ENCODE measurements around the gene ADAMTS2.

Gene ADAMTS2

GRCh38 chr5:179260324-179261070 is 84.8 kb downstream of the ADAMTS2 start:
- no peak overlapping the region for H3K27ac ChIP-seq (ENCODE audit: low read length)
- no peak overlapping the region for H3K9ac ChIP-seq (ENCODE audit: low read length)
- no peak overlapping the region for H3K4me3 ChIP-seq (ENCODE audit: low read length)
- H3K9me3 ChIP-seq (ENCODE audit: control insufficient read depth, low read depth, low read length) = no peaks in the 10 kb centered on the region
- H3K36me3 ChIP-seq (ENCODE audit: control insufficient read depth, low read depth, low read length) = no peaks in the 10 kb centered on the region
- peaks cover 7% of the 10 kb centered on the region for H3K4me1 ChIP-seq (ENCODE audit: control insufficient read depth, low read depth, low read length)
- H3K27me3 ChIP-seq (ENCODE audit: control insufficient read depth, insufficient read depth, low read length) = no peaks in the 10 kb centered on the region

GRCh38 chr5:179259731-179260323 is 85.4 kb downstream of the ADAMTS2 start:
- H3K36me3 ChIP-seq (ENCODE audit: control insufficient read depth, low read depth, low read length) = no peaks in the 10 kb centered on the region
- peaks cover 4% of the 10 kb centered on the region for H3K4me1 ChIP-seq (ENCODE audit: control insufficient read depth, low read depth, low read length)
- no peaks in the 10 kb centered on the region for H3K9me3 ChIP-seq (ENCODE audit: control insufficient read depth, low read depth, low read length)
- H3K9ac ChIP-seq (ENCODE audit: low read length) = no peak overlapping the region
- H3K4me3 ChIP-seq (ENCODE audit: low read length) = no peak overlapping the region
- no peak overlapping the region for H3K27ac ChIP-seq (ENCODE audit: low read length)
- no peaks in the 10 kb centered on the region for H3K27me3 ChIP-seq (ENCODE audit: control insufficient read depth, insufficient read depth, low read length)

GRCh38 chr5:179258922-179259730 is 86.1 kb downstream of the ADAMTS2 start:
- Histone ChIP-seq H3K36me3 (ENCODE audit: control insufficient read depth, low read depth, low read length) (no peaks in the 10 kb centered on the region), H3K4me1 (ENCODE audit: control insufficient read depth, low read depth, low read length) (peaks cover 4% of the 10 kb centered on the region), H3K9ac (ENCODE audit: low read length) (no peak overlapping the region)

GRCh38 chr5:179258001-179258921 is 87.0 kb downstream of the ADAMTS2 start:
- H3K36me3 ChIP-seq (ENCODE audit: control insufficient read depth, low read depth, low read length) = no peaks in the 10 kb centered on the region
- peaks cover 4% of the 10 kb centered on the region for H3K4me1 ChIP-seq (ENCODE audit: control insufficient read depth, low read depth, low read length)
- no peak overlapping the region for H3K4me3 ChIP-seq (ENCODE audit: low read length)

More at GRCh38 chr5:179258922-179259730, 86.1 kb downstream of the ADAMTS2 start:
- no peak overlapping the region for H3K27ac ChIP-seq (ENCODE audit: low read length)
- no peaks in the 10 kb centered on the region for H3K9me3 ChIP-seq (ENCODE audit: control insufficient read depth, low read depth, low read length)
- no peaks in the 10 kb centered on the region for H3K27me3 ChIP-seq (ENCODE audit: control insufficient read depth, insufficient read depth, low read length)
- H3K4me3 ChIP-seq (ENCODE audit: low read length) = no peak overlapping the region

GRCh38 chr5:179257176-179257682 is 88.0 kb downstream of the ADAMTS2 start:
- Histone ChIP-seq H3K4me3 (ENCODE audit: low read length) (no peak overlapping the region), H3K9me3 (ENCODE audit: control insufficient read depth, low read depth, low read length) (no peaks in the 10 kb centered on the region), H3K27me3 (ENCODE audit: control insufficient read depth, insufficient read depth, low read length) (no peaks in the 10 kb centered on the region), H3K9ac (ENCODE audit: low read length) (no peak overlapping the region), H3K36me3 (ENCODE audit: control insufficient read depth, low read depth, low read length) (no peaks in the 10 kb centered on the region), H3K27ac (ENCODE audit: low read length) (no peak overlapping the region), H3K4me1 (ENCODE audit: control insufficient read depth, low read depth, low read length) (peaks cover 4% of the 10 kb centered on the region)

More at GRCh38 chr5:179258001-179258921, 87.0 kb downstream of the ADAMTS2 start:
- no peaks in the 10 kb centered on the region for H3K27me3 ChIP-seq (ENCODE audit: control insufficient read depth, insufficient read depth, low read length)
- no peak overlapping the region for H3K27ac ChIP-seq (ENCODE audit: low read length)
- H3K9ac ChIP-seq (ENCODE audit: low read length) = no peak overlapping the region
- H3K9me3 ChIP-seq (ENCODE audit: control insufficient read depth, low read depth, low read length) = no peaks in the 10 kb centered on the region

- H3K9ac ChIP-seq (ENCODE audit: low read length) = no peak overlapping the region
- no peaks in the 10 kb centered on the region for H3K36me3 ChIP-seq (ENCODE audit: control insufficient read depth, low read depth, low read length)
- H3K9me3 ChIP-seq (ENCODE audit: control insufficient read depth, low read depth, low read length) = no peaks in the 10 kb centered on the region
- H3K27ac ChIP-seq (ENCODE audit: low read length) = no peak overlapping the region
- peaks cover 4% of the 10 kb centered on the region for H3K4me1 ChIP-seq (ENCODE audit: control insufficient read depth, low read depth, low read length)
- H3K27me3 ChIP-seq (ENCODE audit: control insufficient read depth, insufficient read depth, low read length) = no peaks in the 10 kb centered on the region
- no peak overlapping the region for H3K4me3 ChIP-seq (ENCODE audit: low read length)
Observed at GRCh38 chr5:179256328-179257175, 88.7 kb downstream of the ADAMTS2 start.

GRCh38 chr5:179255527-179256327 is 89.5 kb downstream of the ADAMTS2 start:
- Histone ChIP-seq H3K27ac (ENCODE audit: low read length) (no peak overlapping the region), H3K4me3 (ENCODE audit: low read length) (no peak overlapping the region), H3K9ac (ENCODE audit: low read length) (no peak overlapping the region), H3K36me3 (ENCODE audit: control insufficient read depth, low read depth, low read length) (no peaks in the 10 kb centered on the region), H3K27me3 (ENCODE audit: control insufficient read depth, insufficient read depth, low read length) (no peaks in the 10 kb centered on the region), H3K4me1 (ENCODE audit: control insufficient read depth, low read depth, low read length) (no peaks in the 10 kb centered on the region), H3K9me3 (ENCODE audit: control insufficient read depth, low read depth, low read length) (no peaks in the 10 kb centered on the region)

GRCh38 chr5:179254638-179255271 is 90.5 kb downstream of the ADAMTS2 start:
- Histone ChIP-seq H3K27me3 (ENCODE audit: control insufficient read depth, insufficient read depth, low read length) (no peaks in the 10 kb centered on the region), H3K4me1 (ENCODE audit: control insufficient read depth, low read depth, low read length) (no peaks in the 10 kb centered on the region), H3K4me3 (ENCODE audit: low read length) (no peak overlapping the region), H3K9ac (ENCODE audit: low read length) (no peak overlapping the region), H3K36me3 (ENCODE audit: control insufficient read depth, low read depth, low read length) (no peaks in the 10 kb centered on the region), H3K9me3 (ENCODE audit: control insufficient read depth, low read depth, low read length) (no peaks in the 10 kb centered on the region), H3K27ac (ENCODE audit: low read length) (no peak overlapping the region)

- Histone ChIP-seq H3K4me3 (ENCODE audit: low read length) (no peak overlapping the region), H3K9ac (ENCODE audit: low read length) (no peak overlapping the region), H3K27me3 (ENCODE audit: control insufficient read depth, insufficient read depth, low read length) (no peaks in the 10 kb centered on the region), H3K9me3 (ENCODE audit: control insufficient read depth, low read depth, low read length) (no peaks in the 10 kb centered on the region), H3K36me3 (ENCODE audit: control insufficient read depth, low read depth, low read length) (no peaks in the 10 kb centered on the region), H3K4me1 (ENCODE audit: control insufficient read depth, low read depth, low read length) (no peaks in the 10 kb centered on the region), H3K27ac (ENCODE audit: low read length) (no peak overlapping the region)
Observed at GRCh38 chr5:179253730-179254129, 91.5 kb downstream of the ADAMTS2 start.

Data from iPS-18a (cell line).